ENCODE results near the gene SRPX. TPM values are rescaled to one million over a fixed set of nuclear protein-coding genes. Genes with fewer than 3 reads are reported as not detected.

SRPX gene
- total RNA-seq, 4 donors from 2014 or later = 14.2 to 26.4 (median 22.1) TPM

DNA sequence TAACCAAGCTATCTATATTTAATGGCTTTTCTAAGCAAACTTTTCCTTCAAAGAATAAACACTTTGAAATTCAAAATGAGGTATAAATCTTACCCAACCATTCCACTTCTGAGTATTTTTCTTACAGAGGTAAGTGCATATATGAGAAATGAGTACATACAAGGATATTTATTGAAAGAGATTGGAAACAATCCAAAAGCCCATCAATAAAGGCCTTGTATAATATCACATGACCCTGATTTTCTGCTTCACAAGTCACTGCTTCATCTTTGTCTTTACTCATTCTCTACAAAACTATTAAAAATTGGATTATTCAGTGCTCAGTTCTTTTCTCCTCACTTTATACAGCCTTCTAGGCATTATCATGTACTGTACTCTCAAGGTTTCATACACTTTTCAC, 91.3 kb downstream of the SRPX start:
- H3K27me3 ChIP-seq = no peaks in the 10 kb centered on the region
- H3K4me1 ChIP-seq = no peaks in the 10 kb centered on the region
- no peaks in the 10 kb centered on the region for H3K36me3 ChIP-seq
- no peak for DNase-seq
- H3K4me3 ChIP-seq = no peak overlapping the region
- TF ChIP-seq, protein P1, sequence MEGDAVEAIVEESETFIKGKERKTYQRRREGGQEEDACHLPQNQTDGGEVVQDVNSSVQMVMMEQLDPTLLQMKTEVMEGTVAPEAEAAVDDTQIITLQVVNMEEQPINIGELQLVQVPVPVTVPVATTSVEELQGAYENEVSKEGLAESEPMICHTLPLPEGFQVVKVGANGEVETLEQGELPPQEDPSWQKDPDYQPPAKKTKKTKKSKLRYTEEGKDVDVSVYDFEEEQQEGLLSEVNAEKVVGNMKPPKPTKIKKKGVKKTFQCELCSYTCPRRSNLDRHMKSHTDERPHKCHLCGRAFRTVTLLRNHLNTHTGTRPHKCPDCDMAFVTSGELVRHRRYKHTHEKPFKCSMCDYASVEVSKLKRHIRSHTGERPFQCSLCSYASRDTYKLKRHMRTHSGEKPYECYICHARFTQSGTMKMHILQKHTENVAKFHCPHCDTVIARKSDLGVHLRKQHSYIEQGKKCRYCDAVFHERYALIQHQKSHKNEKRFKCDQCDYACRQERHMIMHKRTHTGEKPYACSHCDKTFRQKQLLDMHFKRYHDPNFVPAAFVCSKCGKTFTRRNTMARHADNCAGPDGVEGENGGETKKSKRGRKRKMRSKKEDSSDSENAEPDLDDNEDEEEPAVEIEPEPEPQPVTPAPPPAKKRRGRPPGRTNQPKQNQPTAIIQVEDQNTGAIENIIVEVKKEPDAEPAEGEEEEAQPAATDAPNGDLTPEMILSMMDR (IDR thresholded peaks at IDR 0.05) = no peak
- TF ChIP-seq POLR2A (IDR thresholded peaks at IDR 0.05) = no peak
- H3K9me3 ChIP-seq = no peaks in the 10 kb centered on the region
- H3K27ac ChIP-seq = no peak overlapping the region

DNA sequence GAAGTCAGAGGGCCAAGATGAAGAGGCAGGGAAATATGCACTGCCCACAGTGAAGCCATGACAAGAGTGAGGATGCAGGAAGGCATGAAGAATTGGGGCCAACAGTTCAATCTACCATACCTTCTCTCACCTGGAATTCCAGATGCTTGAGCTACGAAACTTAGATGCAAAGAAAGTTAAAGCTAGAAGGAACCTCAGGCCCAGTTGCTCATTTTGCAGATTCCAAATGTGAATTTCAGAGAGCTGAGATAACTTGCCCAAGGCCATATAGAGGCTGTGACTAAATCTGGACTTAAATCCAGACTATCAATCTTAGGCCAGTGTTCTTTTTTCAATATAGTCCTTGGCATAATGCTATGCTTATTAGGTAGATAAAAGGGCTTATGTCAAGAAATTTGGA, 92.7 kb downstream of the SRPX start:
- Histone ChIP-seq H3K4me1 (no peaks in the 10 kb centered on the region), H3K27me3 (no peaks in the 10 kb centered on the region), H3K4me3 (no peak overlapping the region), H3K9me3 (no peaks in the 10 kb centered on the region), H3K36me3 (no peaks in the 10 kb centered on the region), H3K27ac (no peak overlapping the region)
- no peak for DNase-seq
- TF ChIP-seq, protein P1 (IDR thresholded peaks at IDR 0.05) = no peak
- TF ChIP-seq POLR2A (IDR thresholded peaks at IDR 0.05) = no peak

DNA sequence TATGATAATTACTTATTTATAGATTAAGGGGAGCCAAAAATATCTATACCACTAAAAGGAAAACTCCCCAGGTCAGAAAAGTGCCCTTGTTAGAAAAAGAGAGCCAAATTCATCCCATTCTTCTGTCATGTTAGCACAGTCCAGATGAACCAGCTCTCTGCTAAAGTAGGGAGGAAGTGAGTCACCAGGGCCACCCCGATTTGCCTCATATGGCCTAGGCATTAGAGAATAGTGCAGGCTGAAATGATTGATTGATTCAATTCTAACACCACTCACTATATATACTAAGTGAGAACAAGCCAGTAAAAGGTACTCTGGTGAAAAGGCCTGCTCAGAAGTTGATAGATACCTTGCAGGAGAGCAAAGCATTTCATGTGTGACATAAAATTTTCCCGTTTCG, 94.5 kb downstream of the SRPX start:
- Histone ChIP-seq H3K36me3 (no peaks in the 10 kb centered on the region), H3K4me1 (no peaks in the 10 kb centered on the region), H3K4me3 (no peak overlapping the region), H3K27ac (no peak overlapping the region), H3K27me3 (no peaks in the 10 kb centered on the region), H3K9me3 (no peaks in the 10 kb centered on the region)
- DNase-seq = no peak
- TF ChIP-seq, protein P1 (IDR thresholded peaks at IDR 0.05) = no peak
- no peak for TF ChIP-seq POLR2A (IDR thresholded peaks at IDR 0.05)

DNA sequence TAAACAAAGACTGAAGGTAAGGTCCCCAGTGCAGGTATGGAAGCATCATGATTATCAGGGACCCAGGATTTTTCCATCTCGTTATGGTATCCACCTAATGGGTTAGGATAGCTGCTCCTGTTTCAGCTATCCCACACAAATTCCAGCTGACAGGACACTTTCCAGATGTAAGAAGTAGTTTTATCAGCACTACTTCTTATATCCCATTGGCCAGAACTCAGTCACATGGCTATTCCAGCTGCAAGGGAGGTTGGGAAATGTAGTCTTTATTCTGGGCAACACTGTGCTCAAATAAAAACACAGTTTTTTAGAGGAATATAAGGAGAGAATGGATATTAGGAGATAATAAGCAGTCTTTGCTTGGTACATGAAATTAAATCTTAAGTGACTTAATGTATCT, 96.7 kb downstream of the SRPX start:
- H3K4me3 ChIP-seq = no peak overlapping the region
- no peaks in the 10 kb centered on the region for H3K27me3 ChIP-seq
- H3K9me3 ChIP-seq = no peaks in the 10 kb centered on the region
- no peaks in the 10 kb centered on the region for H3K36me3 ChIP-seq
- no peak for DNase-seq
- no peaks in the 10 kb centered on the region for H3K4me1 ChIP-seq
- no peak for TF ChIP-seq POLR2A (IDR thresholded peaks at IDR 0.05)
- TF ChIP-seq, protein P1 (IDR thresholded peaks at IDR 0.05) = no peak
- no peak overlapping the region for H3K27ac ChIP-seq

DNA sequence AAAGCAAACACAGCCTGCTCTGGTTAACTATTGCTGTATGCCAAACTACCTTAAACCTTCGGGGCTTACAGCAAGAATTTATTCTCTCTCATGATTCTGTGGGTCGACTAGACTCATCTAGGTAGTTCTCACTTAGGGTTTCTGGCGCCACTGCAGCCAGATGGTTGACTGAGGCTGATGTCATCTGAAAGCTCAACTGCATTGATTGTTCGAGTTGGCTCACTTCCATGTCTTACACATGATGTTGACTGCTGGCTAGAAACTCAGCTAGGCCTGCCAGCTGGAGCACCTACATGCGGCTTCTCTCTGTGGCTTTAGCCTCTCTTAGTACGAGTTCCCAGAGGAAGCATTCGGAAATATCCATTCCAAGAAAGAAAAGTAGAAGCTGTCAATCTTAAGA, 103.2 kb downstream of the SRPX start:
- H3K4me3 ChIP-seq = no peak overlapping the region
- H3K4me1 ChIP-seq = no peaks in the 10 kb centered on the region
- no peak for TF ChIP-seq POLR2A (IDR thresholded peaks at IDR 0.05)
- TF ChIP-seq, protein P1 (IDR thresholded peaks at IDR 0.05) = no peak
- DNase-seq = no peak
- no peaks in the 10 kb centered on the region for H3K27me3 ChIP-seq
- H3K36me3 ChIP-seq = no peaks in the 10 kb centered on the region
- H3K27ac ChIP-seq = no peak overlapping the region
- no peaks in the 10 kb centered on the region for H3K9me3 ChIP-seq

DNA sequence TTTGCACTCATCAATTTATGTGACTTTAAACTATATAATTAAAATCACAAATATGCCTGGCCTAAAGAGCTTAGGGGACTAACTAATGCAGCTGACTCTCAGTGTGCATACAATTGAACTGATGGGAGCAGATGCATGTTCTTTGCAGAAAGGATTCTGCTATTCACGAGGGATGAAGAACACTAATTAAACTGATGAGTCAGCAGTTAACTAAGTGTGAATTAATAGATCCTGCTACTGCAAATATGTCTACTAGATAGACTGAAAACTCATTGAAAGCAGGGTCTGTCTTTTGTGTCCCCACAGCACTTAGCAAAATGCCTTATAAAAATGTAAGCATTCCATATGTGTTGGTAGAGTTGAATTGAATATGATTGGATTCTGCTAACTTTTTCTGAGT, 104.0 kb downstream of the SRPX start:
- Histone ChIP-seq H3K27ac (no peak overlapping the region), H3K4me3 (no peak overlapping the region), H3K27me3 (no peaks in the 10 kb centered on the region), H3K36me3 (no peaks in the 10 kb centered on the region), H3K4me1 (no peaks in the 10 kb centered on the region), H3K9me3 (no peaks in the 10 kb centered on the region)
- TF ChIP-seq POLR2A (IDR thresholded peaks at IDR 0.05) = no peak
- TF ChIP-seq, protein P1 (IDR thresholded peaks at IDR 0.05) = no peak
- DNase-seq = no peak

All from Peyer's patch (tissue), 4 donors.